ENCODE results near the gene KCTD13. TPM values are rescaled to one million over a fixed set of nuclear protein-coding genes. Genes with fewer than 3 reads are reported as not detected.

KCTD13 gene
- total RNA-seq, 2 donors from 2014 or later = 15.9 to 134 TPM

- intact Hi-C loops (cut with DNase I) = no loop called here
- 96% methylated on average over 2 of the region's 2 CpGs for WGBS
Measured at GRCh38 chr16:29908719-29909220, 17.3 kb downstream of the KCTD13 start.

GRCh38 chr16:29907973-29908372 is 18.1 kb downstream of the KCTD13 start:
- TF ChIP-seq POLR2A (IDR thresholded peaks at IDR 0.05) = no peak
- H3K27me3 ChIP-seq (replicated peaks; ENCODE audit: insufficient read depth) = no peaks in the 10 kb centered on the region
- whole genome bisulfite sequencing = 61% methylated on average over 2 of the region's 2 CpGs
- no peak overlapping the region for H3K4me3 ChIP-seq
- no peaks in the 10 kb centered on the region for H3K36me3 ChIP-seq
- intact Hi-C loops (cut with DNase I) = no loop called here
- no peak overlapping the region for H3K27ac ChIP-seq
- no peak for DNase-seq (ENCODE audit: low spot score)
- H3K9me3 ChIP-seq = no peaks in the 10 kb centered on the region
- no peaks in the 10 kb centered on the region for H3K4me1 ChIP-seq (replicated peaks)

More at GRCh38 chr16:29908719-29909220, 17.3 kb downstream of the KCTD13 start:
- TF ChIP-seq CTCF (IDR thresholded peaks at IDR 0.05) (no peak), POLR2A (IDR thresholded peaks at IDR 0.05) (no peak), POLR2AphosphoS5 (IDR thresholded peaks at IDR 0.05) (no peak)
- no peak overlapping the region for H3K4me3 ChIP-seq
- no peaks in the 10 kb centered on the region for H3K4me1 ChIP-seq (replicated peaks)
- H3K9me3 ChIP-seq = no peaks in the 10 kb centered on the region
- no peaks in the 10 kb centered on the region for H3K27me3 ChIP-seq (replicated peaks; ENCODE audit: insufficient read depth)
- no peak for DNase-seq (ENCODE audit: low spot score)
- no peaks in the 10 kb centered on the region for H3K36me3 ChIP-seq
- no peak overlapping the region for H3K27ac ChIP-seq

GRCh38 chr16:29906520-29907244 is 19.3 kb downstream of the KCTD13 start:
- Histone ChIP-seq H3K27ac (no peak overlapping the region), H3K4me3 (no peak overlapping the region), H3K9me3 (no peaks in the 10 kb centered on the region), H3K27me3 (replicated peaks; ENCODE audit: insufficient read depth) (no peaks in the 10 kb centered on the region), H3K4me1 (replicated peaks) (no peaks in the 10 kb centered on the region), H3K36me3 (no peaks in the 10 kb centered on the region)
- WGBS = 85% methylated on average over 23 of the region's 23 CpGs
- intact Hi-C loops (cut with DNase I) = no loop called here
- TF ChIP-seq CTCF (IDR thresholded peaks at IDR 0.05) (no peak), POLR2AphosphoS5 (IDR thresholded peaks at IDR 0.05) (no peak), POLR2A (IDR thresholded peaks at IDR 0.05) (no peak)
- DNase-seq (ENCODE audit: low spot score) = no peak

- Histone ChIP-seq H3K27me3 (replicated peaks; ENCODE audit: insufficient read depth) (no peaks in the 10 kb centered on the region), H3K4me1 (replicated peaks) (no peaks in the 10 kb centered on the region), H3K4me3 (no peak overlapping the region), H3K27ac (no peak overlapping the region), H3K9me3 (no peaks in the 10 kb centered on the region), H3K36me3 (no peaks in the 10 kb centered on the region)
- DNase-seq (ENCODE audit: low spot score) = no peak
- intact Hi-C loops (cut with DNase I) = no loop called here
- WGBS = 78% methylated on average over 13 of the region's 13 CpGs
- TF ChIP-seq CTCF (IDR thresholded peaks at IDR 0.05) (no peak), POLR2A (IDR thresholded peaks at IDR 0.05) (no peak), POLR2AphosphoS5 (IDR thresholded peaks at IDR 0.05) (no peak)
Measured at GRCh38 chr16:29905668-29906067, 20.4 kb downstream of the KCTD13 start.

GRCh38 chr16:29904947-29905346 is 21.1 kb downstream of the KCTD13 start:
- intact Hi-C loops (cut with DNase I) = no loop called here
- no peaks in the 10 kb centered on the region for H3K4me1 ChIP-seq (replicated peaks)
- H3K36me3 ChIP-seq = no peaks in the 10 kb centered on the region
- H3K4me3 ChIP-seq = no peak overlapping the region
- 95% methylated on average over 7 of the region's 7 CpGs for WGBS
- no peak for DNase-seq (ENCODE audit: low spot score)
- no peaks in the 10 kb centered on the region for H3K27me3 ChIP-seq (replicated peaks; ENCODE audit: insufficient read depth)
- no peaks in the 10 kb centered on the region for H3K9me3 ChIP-seq
- TF ChIP-seq CTCF (IDR thresholded peaks at IDR 0.05) = no peak
- no peak for TF ChIP-seq POLR2A (IDR thresholded peaks at IDR 0.05)
- no peak for TF ChIP-seq POLR2AphosphoS5 (IDR thresholded peaks at IDR 0.05)
- H3K27ac ChIP-seq = no peak overlapping the region
